GM12878 (cell line): ENCODE results near the gene COA1. TPM values are rescaled to one million over a fixed set of nuclear protein-coding genes. Genes with fewer than 3 reads are reported as not detected.
A peak's percentile ranks its signal among the peaks of the same experiment; 100 is the strongest.

Experiments used
- ATAC-seq: fragments of 200-7000 bp; cut with Tn5 transposase; 3 replicates; pipeline ENCODE4 v1.9.1; 2020; ENCODE audit warnings: mild to moderate bottlenecking, moderate library complexity
- BruUV-seq: library from RNA; stranded (reverse); fragments of 400-500 nt; replicated peaks from 2 replicates; lab custom pipeline; 2021; lab: Mats Ljungman, UMichigan
- CTCF ChIA-PET: fragments of 300-600 bp; sonication (Branson Sonifier 250); formaldehyde crosslinking; extraction: SDS; loops from one replicate; lab custom pipeline; 2021; ENCODE audit warnings: inconsistent platforms; lab: Yijun Ruan, JAX
- POLR2A ChIA-PET: fragments of 350-600 bp; formaldehyde crosslinking; extraction: SDS; loops from one replicate; lab custom pipeline; 2021; ENCODE audit warnings: inconsistent platforms; lab: Charles Lee
- RAD21 ChIA-PET: fragments of 300-600 bp; sonication (Branson Sonifier 250); formaldehyde crosslinking; loops from one replicate; lab custom pipeline; 2023; ENCODE audit warnings: antibody characterized with exemption; ENCODE audit not compliant: unreplicated experiment; lab: Charles Lee
- SMC1A ChIA-PET: fragments of 300-600 bp; sonication (Branson Sonifier 250); formaldehyde crosslinking; loops from one replicate; lab custom pipeline; 2023; ENCODE audit not compliant: unreplicated experiment, uncharacterized antibody; lab: Charles Lee
- DNase-seq: peaks from one replicate; pipeline ENCODE4 v3.0.0-alpha.2; 2011; ENCODE audit warnings: low read depth, low spot score
- FAIRE-seq: peaks from 3 replicates; lab custom pipeline; 2011; peaks lifted over from hg19 to GRCh38; lab: Jason Lieb, UNC
- H2AFZ ChIP-seq: 2 replicates; pipeline ENCODE4 v1.6.0; 2011; ENCODE audit warnings: low read depth, low read length, control low read depth; ENCODE audit not compliant: control insufficient read depth
- H3K27ac ChIP-seq: 2 replicates; pipeline ENCODE4 v1.5.1; 2011; ENCODE audit warnings: control low read depth; ENCODE audit not compliant: control insufficient read depth, insufficient read depth
- H3K27me3 ChIP-seq, 2 experiments: replicated peaks in 1 of 2; 2 replicates each; pipeline versions ENCODE4 v1.6.0 to v1.6.1; 2011; ENCODE audit warnings: low read length in 1 of 2; ENCODE audit not compliant: control insufficient read depth in 2 of 2, insufficient read depth in 2 of 2
- H3K36me3 ChIP-seq, 2 experiments: 2 replicates each; pipeline ENCODE4 v1.5.1; 2011; ENCODE audit warnings: low read length in 1 of 2; ENCODE audit not compliant: control insufficient read depth in 2 of 2, insufficient read depth in 2 of 2
- H3K4me1 ChIP-seq: 2 replicates; pipeline ENCODE4 v1.6.1; 2011; ENCODE audit warnings: mild to moderate bottlenecking, low read length, moderate library complexity, mixed read lengths; ENCODE audit not compliant: control insufficient read depth, insufficient read depth
- H3K4me2 ChIP-seq: 2 replicates; pipeline ENCODE4 v1.6.0; 2011; ENCODE audit warnings: control low read depth; ENCODE audit not compliant: control insufficient read depth, insufficient read depth
- H3K4me3 ChIP-seq: fragments of 200-600 bp; sonication (generic); 2 replicates; pipeline ENCODE4 v1.5.1; 2016
- H3K79me2 ChIP-seq: 2 replicates; pipeline ENCODE4 v1.6.0; 2011; ENCODE audit warnings: low read length; ENCODE audit not compliant: control insufficient read depth, insufficient read depth
- H3K9ac ChIP-seq: 2 replicates; pipeline ENCODE4 v1.8.0; 2011; ENCODE audit warnings: low read length, control low read depth, mixed read lengths; ENCODE audit not compliant: control insufficient read depth, insufficient read depth
- H3K9me3 ChIP-seq: replicated peaks from 3 replicates; pipeline ENCODE4 v1.5.1; 2011; ENCODE audit warnings: mild to moderate bottlenecking, low read length; ENCODE audit not compliant: control insufficient read depth, insufficient read depth
- H4K20me1 ChIP-seq: 2 replicates; pipeline ENCODE4 v1.6.0; 2011; ENCODE audit not compliant: control insufficient read depth, insufficient read depth
- BHLHE40 ChIP-seq, 2 experiments: fragments of 450-650 bp in 1 of 2; IDR thresholded peaks; 2 replicates each; pipeline ENCODE4 v1.6.1; 2011 to 2017; ENCODE audit warnings: low read depth in 2 of 2, borderline replicate concordance in 1 of 2, improper control_type of control experiment in 1 of 2, low read length in 1 of 2, mild to moderate bottlenecking in 1 of 2
- CHD2 ChIP-seq: IDR thresholded peaks from 2 replicates; pipeline ENCODE4 v1.6.1; 2011; ENCODE audit warnings: low read depth, low read length, improper control_type of control experiment, borderline replicate concordance
- E2F4 ChIP-seq: IDR thresholded peaks from 2 replicates; pipeline ENCODE4 v1.6.1; 2012; ENCODE audit warnings: low read depth, low read length, improper control_type of control experiment
- ETV6 ChIP-seq, 2 experiments: fragments of 450-650 bp in 1 of 2; IDR thresholded peaks in 1 of 2; conservative IDR thresholded peaks in 1 of 2; 2 replicates each; pipeline ENCODE4 v1.6.1; 2014; ENCODE audit warnings: antibody characterized with exemption in 1 of 2, borderline replicate concordance in 1 of 2, low read depth in 1 of 2, mild to moderate bottlenecking in 1 of 2, moderate library complexity in 1 of 2
- MEF2A ChIP-seq: IDR thresholded peaks from 2 replicates; pipeline ENCODE4 v1.6.1; 2011; ENCODE audit warnings: low read depth, mild to moderate bottlenecking, low read length, moderate library complexity; ENCODE audit not compliant: insufficient read depth
- SPI1 ChIP-seq: IDR thresholded peaks from 2 replicates; pipeline ENCODE4 v1.6.1; 2011; ENCODE audit warnings: low read depth, mild to moderate bottlenecking, low read length, moderate library complexity, borderline replicate concordance; ENCODE audit not compliant: insufficient read depth
- SRF ChIP-seq, 2 experiments: IDR thresholded peaks; 2 replicates each; pipeline ENCODE4 v1.6.1; 2011; ENCODE audit warnings: low read depth in 2 of 2, low read length in 2 of 2, mild to moderate bottlenecking in 1 of 2, moderate library complexity in 1 of 2
- TARDBP ChIP-seq: IDR thresholded peaks from 2 replicates; pipeline ENCODE4 v1.6.1; 2016; ENCODE audit warnings: borderline replicate concordance
- USF1 ChIP-seq: IDR thresholded peaks from 2 replicates; pipeline ENCODE4 v1.6.1; 2011; ENCODE audit warnings: borderline replicate concordance, low read depth, mild to moderate bottlenecking, moderate library complexity, mixed read lengths, low read length; ENCODE audit not compliant: insufficient read depth; ENCODE audit errors: extremely low read length
- ZBTB4 ChIP-seq: fragments of 450-650 bp; formaldehyde crosslinking; IDR thresholded peaks from 2 replicates; pipeline ENCODE4 v1.4.0; 2022; ENCODE audit warnings: mild to moderate bottlenecking, moderate library complexity
- ZNF207 ChIP-seq: fragments of 450-650 bp; IDR thresholded peaks from 2 replicates; pipeline ENCODE4 v1.6.1; 2014; ENCODE audit warnings: antibody characterized with exemption, mild to moderate bottlenecking, borderline replicate concordance
- WGBS: methylation state at CpG from one replicate; pipeline ENCODE4 v1.1.6; 2016; ENCODE audit warnings: low lambda C conversion rate; ENCODE audit not compliant: insufficient replicate concordance, insufficient coverage; ENCODE audit errors: missing lambda C conversion rate; 5-methylcytosine and 5-hydroxymethylcytosine counted together
- in situ Hi-C: fragments of 300-500 bp; cut with MboI; formaldehyde crosslinking; loops from 9 replicates; pipeline ENCODE4 v1.14.3; 2018; ENCODE audit warnings: mixed read lengths
- intact Hi-C: fragments of 100-400 bp; cut with micrococcal nuclease; formaldehyde crosslinking; loops from one replicate; pipeline ENCODE4 v1.14.2; 2022; ENCODE audit not compliant: unreplicated experiment
- polyA plus RNA-seq, 11 experiments: library from polyadenylated mRNA; depleted of rRNA in 4 of 11; unstranded in 6 of 11; stranded (reverse) in 5 of 11; fragments of >200 nt; fragmentation: Nextera tagmentation in 4 of 11; fragmentation: Illumina TruSeq in 1 of 11; extraction: Ambion mirVana in 4 of 11; extraction: Trizol in 1 of 11; gene quantifications; 1 replicate in 1 of 11; 2 replicates in 10 of 11; pipeline versions ENCODE4 v1.2.1 to v1.2.3, GENCODE V29; 2011 to 2016; ENCODE audit warnings: inconsistent platforms in 2 of 11, missing spikeins in 2 of 11, low read depth in 1 of 11
- total RNA-seq, 4 experiments: library from RNA; depleted of rRNA in 3 of 4; stranded (reverse); fragments of >200 nt in 3 of 4; fragmentation: Illumina TruSeq in 1 of 4; extraction: Trizol in 1 of 4; gene quantifications; 2 replicates each; pipeline versions ENCODE4 v1.2.1 to v1.2.3, GENCODE V29; 2013 to 2021
- TF ChIP-seq, protein P1 (sequence below): fragments of 450-650 bp; IDR thresholded peaks from 2 replicates; pipeline ENCODE4 v1.6.1; 2014; ENCODE audit warnings: mild to moderate bottlenecking
- TF ChIP-seq, protein P2 (sequence below): IDR thresholded peaks from 2 replicates; pipeline ENCODE4 v1.6.1; 2011; ENCODE audit warnings: low read depth, mild to moderate bottlenecking, low read length, moderate library complexity, borderline replicate concordance; ENCODE audit errors: extremely low read depth

COA1 gene
- total and polyA plus RNA-seq, 10 of the 15 experiments (the other 5 are each of a cell fraction or from before 2014, with no cell fraction given): 83.1 to 258 (median 111) TPM

- TF ChIP-seq CHD2 (no peak), ZNF207 (no peak), SRF (IDR thresholded peaks at IDR 0.05; ENCODE audit: low read depth in 2 of 2, low read length in 2 of 2) (no peak), MEF2A (peak; percentile 58), SPI1 (no peak)
Measured at GRCh38 chr7:43702974-43703373, 26.3 kb downstream of the COA1 start (continued).

DNA sequence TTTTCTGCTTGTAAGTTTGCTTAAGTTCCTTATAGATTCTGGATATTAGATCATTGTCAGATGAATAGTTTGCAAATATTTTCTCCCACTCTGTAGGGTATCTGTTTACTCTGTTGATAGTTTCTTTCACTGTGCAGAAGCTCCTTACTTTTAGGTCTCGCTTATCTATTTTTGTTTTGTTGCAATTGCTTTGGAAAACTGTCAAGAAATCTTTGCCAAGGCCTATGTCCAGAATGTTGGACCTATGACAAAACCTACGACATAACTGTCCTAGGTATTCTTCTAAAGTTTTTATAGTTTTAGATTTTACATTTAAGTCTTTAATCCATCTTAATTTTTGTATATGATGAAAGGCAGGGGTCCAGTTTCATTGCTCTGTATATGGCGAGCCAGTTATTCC, 27.4 kb downstream of the COA1 start:
- intact Hi-C loops: loop anchor here (5.0 kb wide), 1 partner anchor 75 kb away; no protein-coding TSS in a partner anchor
- in situ Hi-C loops: loop anchor here (10.0 kb wide), 1 partner anchor 247 kb away; no protein-coding TSS in a partner anchor
- ATAC-seq: no peak
- TF ChIP-seq ETV6 (conservative IDR thresholded peaks at IDR 0.05 in 1 of 2, IDR thresholded peaks at IDR 0.05 in 1 of 2; ENCODE audit: borderline replicate concordance in 1 of 2, low read depth in 1 of 2) (no peak), TARDBP (no peak), BHLHE40 (IDR thresholded peaks at IDR 0.05; ENCODE audit: borderline replicate concordance in 1 of 2, low read depth in 2 of 2, low read length in 1 of 2) (no peak), USF1 (no peak), E2F4 (no peak), ZBTB4 (CRISPR knock-in tag) (no peak)
- TF ChIP-seq, protein P1, sequence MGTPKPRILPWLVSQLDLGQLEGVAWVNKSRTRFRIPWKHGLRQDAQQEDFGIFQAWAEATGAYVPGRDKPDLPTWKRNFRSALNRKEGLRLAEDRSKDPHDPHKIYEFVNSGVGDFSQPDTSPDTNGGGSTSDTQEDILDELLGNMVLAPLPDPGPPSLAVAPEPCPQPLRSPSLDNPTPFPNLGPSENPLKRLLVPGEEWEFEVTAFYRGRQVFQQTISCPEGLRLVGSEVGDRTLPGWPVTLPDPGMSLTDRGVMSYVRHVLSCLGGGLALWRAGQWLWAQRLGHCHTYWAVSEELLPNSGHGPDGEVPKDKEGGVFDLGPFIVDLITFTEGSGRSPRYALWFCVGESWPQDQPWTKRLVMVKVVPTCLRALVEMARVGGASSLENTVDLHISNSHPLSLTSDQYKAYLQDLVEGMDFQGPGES: no peak
- TF ChIP-seq, protein P2, sequence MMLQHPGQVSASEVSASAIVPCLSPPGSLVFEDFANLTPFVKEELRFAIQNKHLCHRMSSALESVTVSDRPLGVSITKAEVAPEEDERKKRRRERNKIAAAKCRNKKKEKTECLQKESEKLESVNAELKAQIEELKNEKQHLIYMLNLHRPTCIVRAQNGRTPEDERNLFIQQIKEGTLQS: no peak

More for the DNA sequence above, 27.4 kb downstream of the COA1 start:
- Histone ChIP-seq H3K9me3 (peaks cover 20% of the 10 kb centered on the region; the same call in 2 of the 3 replicates), H3K36me3 (peaks cover 6 to 10% of the 10 kb centered on the region in 2 experiments), H3K4me2 (peak overlapping the region; percentile 22; the same call in 1 of the 2 replicates), H3K27me3 (no peaks in the 10 kb centered on the region), H3K4me3 (no peak overlapping the region), H3K27ac (no peak overlapping the region), H3K9ac (no peak overlapping the region), H3K4me1 (peaks cover 43% of the 10 kb centered on the region), H4K20me1 (no peaks in the 10 kb centered on the region), H2AFZ (no peak overlapping the region), H3K79me2 (peaks cover 64% of the 10 kb centered on the region)
- RAD21 ChIA-PET: interaction anchor here (1.0 to 6.8 kb wide), 6 partner anchors 8 to 135 kb away, joined by 3 to 516 read pairs (median 27); partner anchors contain the start of gene STK17A
- SMC1A ChIA-PET: interaction anchor here (0.6 to 6.8 kb wide), 8 partner anchors 11 to 137 kb away, joined by 3 to 307 read pairs (median 62); partner anchors contain the start of gene STK17A
- 95% methylated on average over 3 of the region's 3 CpGs for WGBS
- no peak for DNase-seq
- POLR2A ChIA-PET: interaction anchor here (0.7 to 2.5 kb wide), 4 partner anchors 19 to 117 kb away, joined by 3 to 9 read pairs (median 4); no protein-coding TSS in a partner anchor
- BruUV-seq: no TSS peak
- CTCF ChIA-PET: interaction anchor here (0.9 to 6.3 kb wide), 7 partner anchors 15 to 247 kb away, joined by 3 to 456 read pairs (median 100); partner anchors contain the start of gene STK17A
- no peak for FAIRE-seq
